HK-2 (cell line): ENCODE data around the gene CA11.
"Not testable (repeated sequence)": the region's sequence is repeated elsewhere in the genome, so short reads cannot be mapped to it uniquely, and the experiment has no call there.

Experiments
- DNase-seq: peaks from one replicate; pipeline ENCODE4 v3.0.0-alpha.2; 2018; ENCODE audit not compliant: unreplicated experiment

CA11 gene

DNA sequence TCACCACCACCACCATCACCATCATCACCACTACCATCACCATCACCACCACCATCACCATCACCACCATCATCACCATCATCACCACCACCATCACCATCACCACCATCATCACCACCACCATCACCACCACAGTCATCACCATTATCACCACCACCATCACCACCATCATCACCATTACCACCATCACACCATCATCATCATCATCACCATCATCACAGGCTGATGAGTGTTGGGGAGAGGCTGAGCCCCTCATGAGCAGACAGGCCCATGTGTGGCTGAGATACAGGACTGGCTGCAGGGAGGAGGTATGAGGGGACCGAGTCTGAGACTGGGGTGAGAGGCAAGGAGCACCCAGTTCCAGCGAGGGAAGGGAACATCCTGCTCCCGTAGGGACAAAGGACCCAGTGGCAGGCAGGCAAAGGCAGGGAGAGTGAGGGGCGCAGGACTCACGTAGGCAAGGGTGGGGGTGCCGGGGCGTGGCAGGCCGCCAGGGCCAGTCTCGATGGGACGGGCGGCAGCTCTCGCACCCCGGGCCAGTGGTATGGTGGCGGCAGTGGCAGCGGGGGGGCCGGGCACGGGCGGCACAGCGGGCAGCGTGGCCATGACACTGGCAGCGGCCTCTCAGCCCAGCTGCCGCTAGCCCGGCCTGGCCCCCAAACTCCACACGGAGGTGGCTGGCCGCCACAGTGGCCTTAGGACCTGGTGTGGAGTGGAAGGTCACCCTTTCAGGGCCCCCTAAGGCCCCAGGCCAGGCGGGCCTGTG lies 24.1 kb upstream of the CA11 start:
- DNase-seq = no peak

DNA sequence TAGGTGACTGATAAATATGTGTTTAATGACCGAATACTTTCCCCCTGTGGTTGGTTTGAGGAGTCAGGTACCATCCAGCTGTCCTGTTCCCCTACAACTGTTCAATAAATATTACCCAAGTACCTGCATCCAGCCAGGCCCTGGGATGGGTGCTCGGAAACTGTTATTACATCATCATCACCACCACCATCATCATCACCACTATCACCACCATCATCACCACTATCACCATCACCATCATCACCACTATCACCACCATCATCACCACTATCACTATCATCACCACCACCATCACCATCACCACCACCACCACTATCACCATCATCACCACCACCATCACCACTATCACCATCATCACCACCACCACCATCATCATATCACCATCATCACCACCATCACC lies 22.8 kb upstream of the CA11 start:
- DNase-seq = no peak

DNA sequence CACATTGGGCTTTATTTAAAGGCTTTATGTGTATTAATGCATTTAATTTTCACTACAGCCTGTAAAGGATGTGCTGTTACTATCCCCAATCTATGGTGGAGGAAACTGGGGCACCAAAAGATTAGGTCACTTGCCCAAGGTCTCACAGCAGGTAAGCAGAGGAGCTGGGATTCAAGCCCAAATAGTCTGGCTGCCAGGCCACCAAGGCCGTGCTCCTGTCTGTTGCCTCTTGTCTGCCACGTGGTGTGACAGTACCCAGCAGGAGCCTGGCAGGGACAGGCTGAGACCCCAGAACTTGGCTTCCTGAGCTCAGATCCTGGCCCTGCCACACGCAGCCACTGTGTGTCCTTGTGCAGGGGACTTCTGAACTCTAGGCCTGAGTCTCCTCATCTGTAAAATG lies 22.3 kb upstream of the CA11 start:
- DNase-seq = no peak

DNA sequence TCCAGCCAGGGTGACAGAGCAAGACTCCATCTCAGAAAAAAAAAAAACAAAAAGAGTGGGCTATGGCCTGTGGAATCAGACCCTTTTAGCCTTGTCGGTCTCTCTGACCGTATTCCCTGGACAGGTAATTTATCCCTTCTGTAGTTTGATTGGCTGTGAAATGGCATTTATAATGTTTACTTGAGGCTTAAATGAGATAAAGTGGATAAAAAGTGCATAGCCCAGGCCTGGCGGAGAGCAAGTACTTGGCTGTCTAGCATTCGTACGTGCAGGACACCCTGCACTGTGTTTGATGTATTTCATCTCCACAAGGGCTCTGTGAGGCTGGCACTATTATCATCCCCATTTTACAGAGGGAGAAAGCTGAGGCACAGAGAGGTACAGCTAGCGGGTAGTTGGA lies 19.8 kb upstream of the CA11 start:
- DNase-seq = no peak

DNA sequence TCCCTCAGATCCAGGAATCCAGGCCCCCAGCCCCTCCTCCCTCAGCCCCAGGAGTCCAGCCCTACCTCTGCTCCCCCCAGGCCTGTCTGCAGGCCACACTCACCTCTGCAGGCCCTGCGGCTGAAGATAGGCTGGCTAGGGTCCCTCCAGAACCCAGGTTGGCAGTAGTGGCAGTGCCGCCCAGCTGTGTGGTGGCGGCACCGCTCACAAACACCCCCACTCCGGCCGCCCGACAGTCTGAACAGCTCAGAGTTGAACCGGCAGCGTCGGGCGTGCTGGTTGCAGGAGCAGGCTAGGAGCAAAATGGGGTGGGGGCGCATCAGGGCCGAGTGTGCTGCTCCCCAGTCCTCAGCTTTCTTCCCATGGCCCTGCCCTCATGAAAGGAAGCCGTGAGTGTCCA lies 18.5 kb upstream of the CA11 start:
- DNase-seq = no peak

DNA sequence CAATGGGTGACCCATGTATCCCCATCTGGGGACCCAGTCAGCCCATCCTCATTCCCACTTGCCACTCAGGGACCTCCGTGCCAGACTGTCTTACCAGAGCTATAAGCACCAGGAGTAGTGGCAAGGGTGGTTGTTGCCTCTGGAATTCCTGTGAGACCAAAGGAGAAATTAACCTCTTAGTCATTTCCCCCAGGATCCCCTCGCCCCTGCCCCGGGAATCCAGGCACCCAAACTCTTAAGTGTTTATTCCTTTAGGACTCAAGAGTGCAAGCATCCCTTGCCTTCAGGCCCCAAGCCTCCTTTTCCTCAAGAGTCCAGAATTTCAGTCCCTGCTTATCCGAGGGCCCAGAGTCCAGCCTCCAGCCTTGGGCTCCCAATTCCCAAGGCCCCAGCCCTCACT lies 17.7 kb upstream of the CA11 start:
- no peak for DNase-seq

DNA sequence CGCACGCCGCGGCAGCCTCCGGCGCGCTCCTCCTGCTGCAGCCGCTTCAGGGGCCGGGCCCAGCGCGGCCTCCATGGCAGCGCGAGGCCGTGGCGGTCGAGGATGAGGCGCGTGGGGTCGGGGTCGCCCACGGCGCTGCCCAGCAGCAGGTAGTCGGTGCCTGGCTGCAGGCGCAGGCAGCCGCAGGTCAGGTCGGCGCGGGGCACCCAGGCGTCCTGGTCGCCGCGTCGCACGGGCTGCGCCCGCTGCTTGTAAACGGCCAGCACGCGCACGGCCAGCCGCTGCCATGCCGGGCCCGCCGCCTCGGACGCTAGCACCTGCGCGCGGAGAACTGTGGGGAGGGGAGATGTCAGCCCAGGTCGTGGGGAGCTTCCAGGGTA lies 15.7 kb upstream of the CA11 start:
- no peak for DNase-seq

DNA sequence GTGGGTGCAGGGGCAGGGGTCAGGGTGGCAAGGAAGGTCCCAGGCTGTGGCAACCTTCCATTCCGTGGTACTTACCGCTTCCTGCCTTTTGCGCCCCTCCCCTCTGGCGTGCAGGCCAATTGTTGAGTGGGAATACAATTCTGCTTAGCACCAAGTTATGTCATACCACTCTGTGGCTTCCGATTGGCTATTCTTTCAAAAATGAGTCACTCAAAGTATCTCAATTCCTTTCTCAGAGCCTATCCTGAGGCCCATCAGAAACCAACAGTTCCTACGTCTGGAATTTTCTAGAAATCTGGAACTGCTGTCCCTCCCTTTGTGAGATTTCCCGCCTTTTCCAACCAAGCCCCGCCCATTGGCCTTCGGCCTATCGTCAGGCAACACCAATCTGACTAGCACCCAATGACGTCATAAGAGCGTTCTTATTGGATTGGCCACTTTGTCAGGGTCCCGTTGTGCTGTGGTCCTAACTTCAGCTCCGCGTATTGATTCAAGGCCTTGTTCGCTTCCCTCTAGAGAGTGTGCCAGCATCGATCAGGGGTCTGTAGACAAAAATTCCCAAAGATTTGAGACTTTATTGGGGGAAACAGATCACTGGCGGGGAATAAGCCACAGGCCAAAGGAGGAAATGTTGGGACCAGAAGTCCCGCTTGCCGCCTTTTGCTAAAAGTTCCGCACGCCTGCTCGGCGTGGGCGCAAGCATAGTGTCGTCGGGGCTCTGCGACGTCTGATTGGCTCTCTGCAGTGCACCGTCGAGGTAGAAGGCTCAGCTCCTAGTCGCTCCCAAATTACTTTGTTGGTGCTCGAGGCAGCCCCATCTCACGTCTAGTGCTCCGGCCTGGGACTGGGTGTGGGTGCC lies 15.1 kb upstream of the CA11 start:
- DNase-seq = peak; percentile 80

DNA sequence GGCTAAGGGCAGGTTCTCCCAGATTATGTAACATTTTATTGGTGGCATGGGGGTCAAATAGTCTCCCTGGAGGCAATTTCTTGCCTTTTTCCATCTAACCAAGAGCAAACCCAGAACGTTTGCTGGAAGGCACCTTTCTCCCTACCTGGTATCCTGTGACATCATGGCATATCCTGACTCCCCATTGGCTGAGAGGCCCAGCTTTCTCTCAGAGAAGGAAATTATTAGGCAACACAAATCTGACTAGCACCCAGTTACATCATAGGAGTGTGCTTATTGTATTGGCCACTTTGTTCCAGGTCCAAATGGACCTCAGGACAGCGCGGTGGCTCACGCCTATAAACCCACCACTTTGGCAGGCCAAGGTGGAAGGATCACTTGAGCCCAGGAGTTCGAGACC lies 13.8 kb upstream of the CA11 start:
- no peak for DNase-seq

DNA sequence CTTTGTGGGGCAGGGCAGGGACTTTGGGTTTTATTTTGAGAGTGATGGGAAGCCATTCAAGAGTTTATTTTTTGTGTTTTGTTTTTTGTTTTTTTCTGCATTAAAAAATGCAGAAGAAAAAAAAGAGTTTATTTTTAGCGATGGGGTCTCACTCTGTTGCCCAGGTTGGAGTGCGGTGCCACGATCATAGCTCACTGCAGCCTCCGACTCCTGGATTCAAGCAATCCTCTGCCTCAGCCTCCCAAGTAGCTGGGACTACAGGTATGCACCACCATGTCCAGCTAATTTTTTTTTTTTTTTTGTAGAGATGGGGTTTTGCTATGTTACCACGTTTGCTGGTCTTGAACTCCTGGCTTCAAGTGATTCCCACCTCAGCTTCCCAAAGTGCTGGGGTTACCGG lies 12.5 kb upstream of the CA11 start:
- DNase-seq = no peak

DNA sequence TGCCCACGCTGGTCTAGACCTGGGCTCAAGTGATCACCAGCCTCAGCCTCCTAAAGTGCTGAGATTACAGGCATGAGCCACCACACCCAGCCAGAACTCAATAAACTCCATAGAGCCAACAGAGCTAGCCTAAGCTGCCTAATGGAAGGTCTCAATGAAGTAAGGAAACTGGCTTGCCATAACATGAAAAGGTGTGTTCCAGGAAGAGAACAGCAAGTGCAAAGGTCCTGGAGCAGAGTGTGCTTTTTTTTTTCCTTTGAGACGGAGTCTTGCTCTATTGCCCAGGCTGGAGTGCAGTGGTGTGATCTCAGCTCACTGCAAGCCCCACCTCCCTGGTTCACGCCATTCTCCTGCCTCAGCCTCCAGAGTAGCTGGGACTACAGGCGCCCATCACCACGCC lies 11.8 kb upstream of the CA11 start:
- DNase-seq = not testable (repeated sequence)

DNA sequence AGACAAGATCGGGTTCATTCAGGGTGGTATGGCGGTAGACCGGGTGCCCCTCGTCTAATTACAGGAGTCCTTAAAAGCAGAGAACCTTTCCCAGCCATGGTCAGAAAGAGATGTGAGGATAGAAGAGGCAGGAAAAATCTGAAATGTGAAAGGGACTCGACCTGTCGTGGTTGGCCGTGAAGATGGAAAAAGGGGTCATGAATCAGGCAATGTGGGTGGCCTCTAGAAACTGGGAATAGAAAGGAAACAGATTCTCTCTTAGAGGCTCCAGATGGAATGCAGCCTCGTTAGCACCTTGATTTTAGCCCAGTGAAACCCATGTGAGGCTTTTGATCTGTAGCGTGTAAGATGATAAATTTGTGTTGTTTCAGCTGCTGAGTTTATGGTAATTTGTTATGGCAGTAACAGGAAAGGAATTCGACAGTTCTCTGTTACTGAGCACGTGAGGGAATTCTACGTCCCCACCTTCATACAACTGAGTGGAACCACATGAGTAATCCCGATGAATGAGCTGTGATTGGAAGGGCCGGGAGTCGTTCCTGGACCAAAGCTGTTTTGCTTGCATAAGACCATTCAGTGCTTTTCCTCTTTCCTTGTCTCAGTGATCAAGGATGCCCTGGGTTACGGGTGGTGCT lies 11.0 kb upstream of the CA11 start:
- no peak for DNase-seq

DNA sequence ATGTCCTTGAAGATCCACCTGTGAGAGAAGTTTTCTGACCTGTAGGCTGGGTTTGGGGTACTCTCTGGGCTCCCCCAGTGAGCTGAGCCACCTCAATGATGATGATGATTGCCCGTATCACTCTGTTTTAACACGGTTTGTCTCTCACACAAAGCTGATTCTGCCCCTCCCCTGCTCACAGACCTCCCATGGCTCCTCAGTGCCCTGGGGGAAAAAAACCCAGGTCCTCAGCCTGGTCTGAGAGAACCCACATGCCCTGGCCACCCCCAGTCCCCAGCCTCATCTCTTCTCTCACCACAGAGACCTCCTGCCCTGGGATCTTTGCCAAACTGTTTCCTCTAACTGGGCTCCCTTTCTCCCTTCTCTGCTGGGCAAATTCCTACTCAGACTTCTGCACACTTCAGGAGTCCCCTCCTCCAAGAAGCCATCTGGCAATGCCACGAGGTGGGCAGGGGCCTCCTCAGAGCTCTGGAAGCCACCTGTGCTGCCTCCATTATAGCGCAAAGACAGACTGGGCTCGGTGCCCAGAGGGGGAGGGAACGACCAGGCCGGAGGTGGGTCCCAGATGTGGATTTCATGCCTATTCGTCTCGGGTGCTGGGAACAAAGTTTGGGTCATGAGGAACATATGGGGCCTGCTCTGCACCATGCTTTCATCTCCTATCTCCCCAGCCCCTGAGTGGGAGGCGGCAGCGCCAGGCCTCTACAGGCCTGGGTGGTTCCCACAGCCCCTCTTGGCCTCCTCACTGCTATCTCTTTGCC lies 8.5 kb upstream of the CA11 start:
- DNase-seq = no peak

DNA sequence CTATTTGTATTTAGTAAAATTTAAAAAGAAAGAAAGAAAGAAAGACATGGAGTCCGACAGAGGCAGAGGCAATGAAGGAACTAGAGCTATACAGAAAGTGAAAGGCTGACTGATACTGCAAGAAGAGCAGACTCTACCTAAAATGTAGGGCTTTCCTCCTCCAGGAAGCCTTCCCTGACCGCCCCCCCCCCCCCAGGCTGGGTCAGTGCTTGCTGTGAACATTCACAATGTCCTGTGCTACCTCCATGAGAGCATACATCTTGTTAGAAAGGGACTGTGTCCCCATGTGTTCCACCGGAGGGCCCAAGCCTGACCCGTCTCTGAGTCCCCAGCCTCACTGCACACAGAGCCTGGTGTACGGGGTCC lies 5.7 kb upstream of the CA11 start:
- no peak for DNase-seq

DNA sequence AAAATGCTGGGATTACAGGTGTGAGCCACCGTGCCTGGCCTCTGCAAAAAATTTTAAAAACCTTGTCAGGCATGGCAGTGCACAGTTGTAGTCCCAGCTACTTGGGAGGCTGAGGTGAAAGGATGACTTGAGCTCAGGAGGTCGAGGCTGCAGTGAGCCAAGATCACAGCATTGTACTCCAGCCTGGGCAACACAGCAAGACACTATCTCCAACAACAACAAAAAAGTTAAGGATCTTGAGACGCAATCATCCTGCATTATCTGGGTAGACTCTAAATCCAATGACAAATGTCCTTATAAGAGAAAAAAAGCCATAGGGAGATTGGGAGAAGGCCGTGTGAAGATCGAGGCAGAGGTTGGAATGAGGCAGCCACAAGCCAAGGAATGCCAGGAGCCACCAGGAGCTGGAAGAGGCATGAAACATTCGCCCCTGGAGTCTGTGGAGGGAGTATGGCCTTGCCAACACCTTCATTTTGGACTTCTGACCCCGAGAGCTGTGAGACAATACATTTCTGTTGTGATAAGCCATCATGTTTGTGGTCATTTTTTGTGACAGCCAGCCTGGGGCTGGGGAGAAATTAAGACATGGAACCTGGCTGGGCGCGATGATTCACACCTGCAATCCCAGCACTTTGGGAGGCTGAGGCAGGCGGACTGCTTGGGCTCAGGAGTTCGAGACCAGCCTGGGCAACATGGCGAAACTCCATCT lies 5.1 kb upstream of the CA11 start:
- DNase-seq = no peak

DNA sequence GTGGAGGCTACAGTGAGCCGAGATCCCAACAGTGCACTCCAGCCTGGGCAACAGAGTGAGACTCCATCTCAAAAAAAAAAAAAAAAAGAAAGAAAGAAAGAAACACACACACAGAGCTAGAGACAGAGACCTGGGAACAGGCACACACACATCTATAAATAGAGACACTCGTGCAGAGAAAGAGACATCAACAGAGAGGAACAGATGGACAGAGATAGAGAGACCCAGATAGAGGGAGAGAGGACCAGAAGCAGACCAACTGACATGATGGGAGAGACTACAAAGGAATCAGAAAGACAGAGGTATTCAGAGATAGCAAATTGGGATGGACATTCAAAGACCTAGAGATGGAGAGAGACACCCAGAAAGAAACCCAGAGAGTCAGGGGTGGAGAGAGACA lies 2.1 kb upstream of the CA11 start:
- no peak for DNase-seq

DNA sequence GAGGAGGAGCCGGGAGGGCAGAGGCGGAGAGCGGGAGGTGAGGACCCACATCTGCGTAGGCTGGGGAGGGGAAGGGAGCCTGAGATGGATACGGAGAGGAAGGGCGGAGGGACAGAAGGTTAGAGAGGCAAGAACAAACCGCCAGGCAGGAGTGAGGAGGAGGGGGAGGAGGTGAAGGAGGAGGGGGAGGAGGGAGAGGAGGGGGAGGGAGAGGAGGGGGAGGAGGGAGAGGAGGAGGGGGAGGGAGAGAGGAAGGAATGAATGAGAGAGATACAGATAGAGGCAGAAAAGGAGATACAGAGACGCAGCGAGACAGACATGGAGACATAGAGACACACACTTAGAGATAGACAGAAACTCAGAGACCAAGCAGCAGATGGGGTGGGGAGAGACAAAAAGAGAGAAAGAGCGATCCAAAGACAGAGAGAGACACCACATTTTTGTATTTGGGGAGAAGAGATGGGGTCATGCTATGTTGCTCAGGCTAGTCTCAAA lies 782 bp upstream of the CA11 start:
- no peak for DNase-seq

DNA sequence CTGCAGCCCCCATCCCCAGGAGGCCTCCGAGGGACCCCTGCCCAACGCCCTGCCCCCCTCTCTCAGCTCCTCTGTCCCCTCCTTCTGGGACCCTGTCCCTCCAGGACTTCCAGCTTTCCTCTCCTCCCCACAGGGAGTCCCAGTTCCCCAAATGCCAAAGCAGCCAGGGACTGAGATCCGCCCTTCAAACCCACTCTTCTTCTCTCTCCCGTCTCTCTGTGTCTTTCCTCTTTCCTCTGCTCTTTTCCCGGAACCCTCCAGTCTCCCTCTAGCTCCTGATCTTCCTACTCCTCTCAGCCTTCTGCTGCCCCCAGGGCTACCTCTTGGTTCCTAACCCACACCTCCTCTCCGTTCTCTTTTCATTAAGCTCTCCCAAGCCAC lies 377 bp downstream of the CA11 start:
- no peak for DNase-seq

DNA sequence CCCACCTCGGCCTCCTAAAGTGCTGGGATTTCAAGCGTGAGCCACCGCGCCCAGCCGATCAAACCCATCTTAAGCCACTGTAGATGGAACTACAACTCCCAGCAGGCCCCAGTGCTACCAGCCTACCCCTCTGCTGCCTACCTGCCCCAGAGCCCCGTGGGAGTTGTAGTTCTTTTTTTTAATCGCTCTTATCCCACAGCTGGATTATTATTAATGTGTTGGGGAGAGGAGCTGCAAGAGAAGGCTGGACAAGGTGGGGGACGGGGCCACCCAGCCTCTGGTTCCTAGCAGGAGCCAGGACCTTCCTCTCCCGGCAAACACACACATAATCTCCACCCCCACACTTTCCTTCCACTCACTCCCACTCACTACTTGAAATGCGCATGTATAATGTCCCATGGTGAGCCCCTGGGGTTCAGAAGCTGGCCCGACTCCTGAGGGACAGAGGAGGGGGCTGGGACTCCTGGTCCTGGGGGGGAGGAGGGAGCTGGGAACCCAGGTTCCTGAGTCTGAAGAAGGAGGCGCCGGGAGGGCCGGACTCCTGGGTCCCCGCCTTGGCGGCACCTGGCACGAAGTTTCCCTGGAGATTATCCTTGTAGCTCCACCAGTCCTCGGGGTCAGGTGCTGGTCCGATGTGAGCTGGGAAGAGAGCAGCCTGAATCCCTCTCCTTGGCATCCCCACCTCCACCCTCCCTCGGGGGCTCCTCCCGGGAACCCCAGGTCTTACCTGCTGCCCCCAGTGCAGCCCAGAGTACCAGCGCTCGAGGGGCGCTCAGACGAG lies 958 bp downstream of the CA11 start:
- DNase-seq = peak; percentile 61

DNA sequence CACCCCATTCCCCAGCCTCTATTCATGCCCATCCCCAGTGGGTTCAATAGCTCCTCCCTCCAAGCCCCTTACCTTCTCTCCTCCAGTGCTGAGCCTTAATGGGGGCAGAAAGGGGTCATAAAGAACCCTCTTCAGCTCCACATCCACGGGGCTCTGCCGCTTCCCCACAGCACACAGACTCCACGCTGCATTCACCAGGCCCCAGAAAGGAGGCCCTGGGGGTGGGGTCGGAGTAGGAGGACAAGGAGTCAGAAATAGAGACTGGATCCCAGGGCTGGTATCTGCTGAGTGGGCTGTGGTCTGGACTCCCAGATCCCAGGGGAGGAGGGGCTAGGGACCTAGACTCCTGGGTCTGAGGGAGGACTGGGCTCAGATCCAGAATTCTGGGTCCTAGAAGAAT lies 1.6 kb downstream of the CA11 start:
- no peak for DNase-seq

DNA sequence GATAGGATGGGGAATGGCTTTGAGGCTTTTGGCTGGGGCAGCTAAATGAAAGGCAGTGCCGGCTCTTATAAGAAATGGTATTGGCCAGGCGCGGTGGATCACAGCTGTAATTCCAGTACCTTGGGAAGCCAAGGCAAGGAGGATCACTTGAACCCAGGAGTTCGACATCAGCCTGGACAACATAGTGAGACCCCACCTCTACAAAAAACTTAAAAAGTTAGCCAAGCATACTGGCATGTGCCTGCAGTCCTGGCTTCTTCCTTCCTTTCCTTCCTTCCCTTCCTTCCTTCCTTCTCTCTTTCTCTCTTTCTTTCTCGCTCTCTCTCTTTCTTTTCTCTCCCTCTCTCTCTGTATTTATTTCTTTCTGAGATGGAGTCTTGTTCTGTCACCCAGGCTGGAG lies 3.1 kb downstream of the CA11 start:
- no peak for DNase-seq
